OCI-LY1 (cell line): ENCODE measurements around the gene KRAS.

Experiments used
- H2AFZ ChIP-seq: fragments of 200-600 bp; sonication (generic), shearing (Covaris generic); 2 replicates; pipeline ENCODE4 v1.6.0; 2014; ENCODE audit warnings: antibody characterized with exemption, mild to moderate bottlenecking, low read length
- H3F3A ChIP-seq: fragments of 200-600 bp; sonication (generic), shearing (Covaris generic); 2 replicates; pipeline ENCODE4 v1.6.0; 2014; ENCODE audit warnings: mild to moderate bottlenecking, antibody characterized with exemption, low read length, moderate library complexity; ENCODE audit not compliant: insufficient read depth
- H3K27ac ChIP-seq: fragments of 200-600 bp; sonication (generic); 2 replicates; pipeline ENCODE4 v1.5.1; 2014; ENCODE audit warnings: low read length, mixed run types, mild to moderate bottlenecking, low read depth; ENCODE audit not compliant: poor library complexity, severe bottlenecking
- H3K27me3 ChIP-seq: fragments of 200-600 bp; sonication (generic); 2 replicates; pipeline ENCODE4 v1.6.0; 2014; ENCODE audit warnings: antibody characterized with exemption, mild to moderate bottlenecking, low read length, moderate library complexity; ENCODE audit not compliant: insufficient read depth
- H3K36me3 ChIP-seq: fragments of 200-600 bp; sonication (generic); 2 replicates; pipeline ENCODE4 v1.6.1; 2014; ENCODE audit warnings: mild to moderate bottlenecking, antibody characterized with exemption, low read length, moderate library complexity, mixed read lengths; ENCODE audit not compliant: insufficient read depth
- H3K4me1 ChIP-seq: fragments of 200-600 bp; sonication (generic); 2 replicates; pipeline ENCODE4 v1.5.1; 2014; ENCODE audit warnings: mild to moderate bottlenecking, low read length, moderate library complexity; ENCODE audit not compliant: insufficient read depth, severe bottlenecking
- H3K4me2 ChIP-seq: fragments of 200-600 bp; sonication (generic), shearing (Covaris generic); 2 replicates; pipeline ENCODE4 v1.6.1; 2014; ENCODE audit warnings: low read length
- H3K4me3 ChIP-seq: fragments of 200-600 bp; sonication (generic); 2 replicates; pipeline ENCODE4 v1.5.1; 2014; ENCODE audit warnings: low read length, low read depth, mild to moderate bottlenecking, mixed read lengths; ENCODE audit not compliant: poor library complexity, severe bottlenecking
- H3K79me2 ChIP-seq: fragments of 200-600 bp; shearing (Covaris generic); 2 replicates; pipeline ENCODE4 v1.6.1; 2016; ENCODE audit warnings: mixed run types, low read length, mixed read lengths; ENCODE audit not compliant: insufficient read depth
- H3K9ac ChIP-seq: fragments of 200-600 bp; sonication (generic), shearing (Covaris generic); 2 replicates; pipeline ENCODE4 v1.6.1; 2014; ENCODE audit warnings: mild to moderate bottlenecking, low read length, mixed read lengths
- H3K9me2 ChIP-seq: fragments of 200-600 bp; sonication (generic), shearing (Covaris generic); 2 replicates; pipeline ENCODE4 v1.6.1; 2014; ENCODE audit warnings: low read depth, mild to moderate bottlenecking, low read length, mixed read lengths
- H3K9me3 ChIP-seq: fragments of 200-600 bp; shearing (Covaris generic); 2 replicates; pipeline ENCODE4 v1.6.1; 2014; ENCODE audit warnings: low read length, mixed read lengths
- H4K20me1 ChIP-seq: fragments of 200-600 bp; sonication (generic), shearing (Covaris generic); 2 replicates; pipeline ENCODE4 v1.6.0; 2016; ENCODE audit warnings: mild to moderate bottlenecking, low read length; ENCODE audit not compliant: insufficient read depth
- CTCF ChIP-seq: fragments of 200-600 bp; sonication (generic), shearing (Covaris generic); IDR thresholded peaks from 2 replicates; pipeline ENCODE4 v1.5.1; 2017; ENCODE audit warnings: mild to moderate bottlenecking, antibody characterized with exemption, low read length, moderate library complexity, mixed read lengths
- EZH2 ChIP-seq: fragments of 200-600 bp; sonication (generic), shearing (Covaris generic); IDR thresholded peaks from 2 replicates; pipeline ENCODE4 v1.8.0; 2017; ENCODE audit warnings: borderline replicate concordance, mixed run types, mild to moderate bottlenecking, antibody characterized with exemption, low read length, moderate library complexity, mixed read lengths

KRAS gene

DNA sequence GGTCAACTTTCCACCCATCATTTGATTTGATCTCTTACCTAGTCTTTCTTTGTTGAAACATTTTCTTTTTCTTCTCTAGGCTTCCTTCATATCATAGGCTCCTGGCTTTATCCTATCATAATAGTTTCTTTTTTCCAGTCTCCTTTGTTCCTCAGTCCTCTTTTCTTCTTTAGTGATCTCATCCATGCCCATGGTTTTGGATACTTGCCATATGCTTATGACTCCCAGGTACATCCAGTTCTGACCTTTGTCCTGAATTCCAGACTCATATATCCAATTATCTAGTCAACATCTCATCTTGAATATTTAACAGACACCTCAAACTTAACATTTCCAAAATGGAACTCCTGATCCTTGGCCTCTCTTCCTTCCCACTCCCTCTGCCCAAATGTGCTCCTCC, 36.1 kb upstream of the KRAS start:
- Histone ChIP-seq H3K36me3 (no peaks in the 10 kb centered on the region), H3K4me3 (no peak overlapping the region)
- no peak for TF ChIP-seq EZH2
- TF ChIP-seq CTCF: no peak

GRCh38 chr12:25284024-25284423, 33.3 kb upstream of the KRAS start:
- Histone ChIP-seq H3K9me2 (no peaks in the 10 kb centered on the region; the same call in 1 of the 2 replicates), H3K4me3 (no peak overlapping the region), H3K9me3 (no peaks in the 10 kb centered on the region), H3K4me1 (peaks cover 9% of the 10 kb centered on the region), H3K36me3 (no peaks in the 10 kb centered on the region), H3K27ac (no peak overlapping the region), H3K9ac (no peak overlapping the region), H4K20me1 (no peaks in the 10 kb centered on the region), H3K4me2 (no peak overlapping the region), H2AFZ (no peak overlapping the region), H3K79me2 (no peaks in the 10 kb centered on the region), H3F3A (no peaks in the 10 kb centered on the region), H3K27me3 (no peaks in the 10 kb centered on the region)
- TF ChIP-seq CTCF (no peak), EZH2 (no peak)

More for the DNA sequence above, 36.1 kb upstream of the KRAS start:
- Histone ChIP-seq H3K4me1 (peaks cover 9% of the 10 kb centered on the region), H3K27ac (no peak overlapping the region), H3K9me2 (no peaks in the 10 kb centered on the region; the same call in 1 of the 2 replicates), H3K4me2 (no peak overlapping the region), H3K9me3 (no peaks in the 10 kb centered on the region), H3F3A (no peaks in the 10 kb centered on the region), H2AFZ (no peak overlapping the region), H3K27me3 (no peaks in the 10 kb centered on the region), H3K79me2 (no peaks in the 10 kb centered on the region), H4K20me1 (no peaks in the 10 kb centered on the region), H3K9ac (no peak overlapping the region)

DNA sequence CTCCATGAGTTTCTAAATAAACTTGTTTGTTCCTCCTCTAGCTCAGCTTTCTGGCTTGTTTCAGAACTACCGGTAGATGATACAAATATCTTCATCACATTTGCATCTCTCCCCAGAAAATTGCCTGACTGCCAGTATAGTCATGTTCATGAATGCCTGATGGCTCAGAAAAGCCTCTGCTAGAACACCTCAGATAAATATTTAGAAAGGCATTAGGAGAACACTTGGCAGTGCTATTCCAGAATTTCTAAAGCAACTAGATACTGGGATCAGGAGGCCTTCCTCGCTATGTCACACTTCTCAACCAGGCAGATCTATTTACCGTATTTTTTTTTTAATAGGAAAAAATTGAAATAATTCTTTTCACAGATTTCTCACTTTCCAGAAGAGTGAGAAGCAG, 32.3 kb upstream of the KRAS start:
- no peak overlapping the region for H3K4me3 ChIP-seq
- no peaks in the 10 kb centered on the region; the same call in 1 of the 2 replicates for H3K9me2 ChIP-seq
- no peak overlapping the region for H2AFZ ChIP-seq
- no peaks in the 10 kb centered on the region for H3K79me2 ChIP-seq
- no peaks in the 10 kb centered on the region for H3K9me3 ChIP-seq
- no peak overlapping the region for H3K4me2 ChIP-seq
- H3K36me3 ChIP-seq: no peaks in the 10 kb centered on the region
- no peak overlapping the region for H3K9ac ChIP-seq
- H3K27me3 ChIP-seq: no peaks in the 10 kb centered on the region
- no peak overlapping the region for H3K27ac ChIP-seq
- peaks cover 9% of the 10 kb centered on the region for H3K4me1 ChIP-seq
- H4K20me1 ChIP-seq: no peaks in the 10 kb centered on the region
- TF ChIP-seq CTCF (no peak), EZH2 (no peak)
- no peaks in the 10 kb centered on the region for H3F3A ChIP-seq
